HG03139 (cell line): Measurements from ENCODE around the gene FAM181B.
"Not testable (repeated sequence)": the region's sequence is repeated elsewhere in the genome, so short reads cannot be mapped to it uniquely, and the experiment has no call there.

Experiments
- ATAC-seq: cut with Tn5 transposase; IDR thresholded peaks from one replicate; pipeline ENCODE4 v1.9.1; 2021; ENCODE audit not compliant: unreplicated experiment

FAM181B gene

GRCh38 chr11:82732734-82733443, 775 bp downstream of the FAM181B start:
- ATAC-seq = peak; percentile 23

GRCh38 chr11:82732348-82732733, 1.3 kb downstream of the FAM181B start:
- no peak for ATAC-seq

GRCh38 chr11:82731691-82732277, 1.9 kb downstream of the FAM181B start:
- no peak for ATAC-seq

- ATAC-seq = no peak
These were observed 2.9 kb downstream of the FAM181B start for GRCh38 chr11:82730754-82731153.

- no peak for ATAC-seq
These were observed 3.4 kb downstream of the FAM181B start for GRCh38 chr11:82730286-82730685.

GRCh38 chr11:82724026-82724425, 9.6 kb downstream of the FAM181B start:
- ATAC-seq = no peak

- ATAC-seq = no peak
These were observed 11.4 kb downstream of the FAM181B start for GRCh38 chr11:82722231-82722630.

GRCh38 chr11:82720267-82721065, 13.2 kb downstream of the FAM181B start:
- ATAC-seq = no peak

GRCh38 chr11:82719361-82720105, 14.1 kb downstream of the FAM181B start:
- ATAC-seq = no peak

- peak; percentile 8 for ATAC-seq
These were observed 14.8 kb downstream of the FAM181B start for GRCh38 chr11:82718821-82719220.

- peak; percentile 47 for ATAC-seq
These were observed 15.4 kb downstream of the FAM181B start for GRCh38 chr11:82718307-82718706.

GRCh38 chr11:82714346-82715174, 19.1 kb downstream of the FAM181B start:
- no peak for ATAC-seq

- no peak for ATAC-seq
These were observed 22.0 kb downstream of the FAM181B start for GRCh38 chr11:82711648-82712047.

GRCh38 chr11:82703796-82704195, 29.9 kb downstream of the FAM181B start:
- no peak for ATAC-seq

- ATAC-seq = no peak
These were observed 30.4 kb downstream of the FAM181B start for GRCh38 chr11:82703226-82703625.

GRCh38 chr11:82701847-82702520, 31.7 kb downstream of the FAM181B start:
- no peak for ATAC-seq

GRCh38 chr11:82698576-82699352, 34.9 kb downstream of the FAM181B start:
- no peak for ATAC-seq

- no peak for ATAC-seq
These were observed 40.7 kb downstream of the FAM181B start for GRCh38 chr11:82692981-82693380.

- ATAC-seq = not testable (repeated sequence)
These were observed 44.3 kb downstream of the FAM181B start for GRCh38 chr11:82689347-82689746.
